Head of caudate nucleus (tissue), 42 donors: ENCODE data around the gene CMYA5.
"Not testable (repeated sequence)": the region's sequence is repeated elsewhere in the genome, so short reads cannot be mapped to it uniquely, and the experiment has no call there.

Experiments
- DNase-seq, 42 donors: peaks; one replicate each; pipeline versions ENCODE4 v3.0.0 to v3.0.0-alpha.2; 2020 to 2021; ENCODE audit warnings: mixed read lengths in 7 of 42
- intact Hi-C: fragments of 100-400 bp; cut with DNase I; formaldehyde crosslinking; loops from one replicate; pipeline ENCODE4 v1.15.0; 2022

CMYA5 gene

DNA sequence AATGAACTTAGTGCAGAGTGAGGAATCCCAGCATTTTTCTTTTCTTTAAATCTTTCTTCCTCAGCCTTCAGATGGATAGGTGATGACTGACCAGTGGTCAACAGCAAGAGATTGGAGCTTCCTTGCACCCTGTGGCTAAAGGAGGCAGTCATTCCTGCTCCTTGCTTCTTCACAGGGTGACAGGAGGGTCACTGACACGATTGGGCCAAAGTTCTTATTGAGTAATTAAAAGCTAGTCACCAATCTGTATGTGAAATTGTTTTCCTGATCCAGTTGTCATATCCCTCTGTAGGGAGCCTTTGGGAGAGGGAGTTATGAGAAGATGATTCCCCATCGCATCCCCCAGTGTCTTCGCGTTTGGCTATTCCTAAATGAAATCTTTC lies 85.2 kb downstream of the CMYA5 start:
- no peak for DNase-seq
- intact Hi-C loops, result no loop called here

DNA sequence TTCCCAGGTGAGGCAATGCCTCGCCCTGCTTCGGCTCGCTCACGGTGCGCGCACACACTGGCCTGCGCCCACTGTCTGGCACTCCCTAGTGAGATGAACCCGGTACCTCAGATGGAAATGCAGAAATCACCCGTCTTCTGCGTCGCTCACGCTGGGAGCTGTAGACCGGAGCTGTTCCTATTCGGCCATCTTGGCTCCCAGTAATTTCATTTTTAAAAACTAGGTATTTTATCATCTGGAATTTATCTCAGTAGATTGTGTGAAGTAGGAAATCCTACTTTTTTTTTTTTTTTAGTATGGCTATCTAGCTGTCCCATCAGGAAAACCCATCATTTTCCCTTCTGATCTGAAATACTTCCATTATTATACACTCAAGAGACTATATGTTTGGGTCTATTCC lies 95.1 kb downstream of the CMYA5 start:
- DNase-seq, intact Hi-C loops: not testable (repeated sequence)

DNA sequence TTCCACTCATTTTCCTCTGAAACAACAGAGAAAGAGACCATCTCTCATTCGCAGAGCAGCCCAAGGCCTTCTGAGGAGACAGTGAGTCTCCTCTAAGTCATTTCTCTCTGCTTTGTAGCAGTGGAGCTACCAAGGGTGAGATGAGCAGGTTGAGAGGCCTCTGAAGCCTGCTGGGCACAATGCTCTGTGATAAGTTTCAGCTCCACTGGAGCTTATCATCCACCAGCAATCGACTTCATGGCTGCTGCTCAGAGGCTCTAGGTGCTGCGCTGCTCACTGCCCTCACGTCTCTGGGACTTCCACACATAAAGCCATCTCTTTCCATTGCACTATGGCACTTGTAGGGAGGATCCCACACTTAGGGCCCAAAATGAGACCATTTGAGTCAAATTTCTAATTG lies 96.3 kb downstream of the CMYA5 start:
- no peak for DNase-seq
- intact Hi-C loops, result no loop called here

DNA sequence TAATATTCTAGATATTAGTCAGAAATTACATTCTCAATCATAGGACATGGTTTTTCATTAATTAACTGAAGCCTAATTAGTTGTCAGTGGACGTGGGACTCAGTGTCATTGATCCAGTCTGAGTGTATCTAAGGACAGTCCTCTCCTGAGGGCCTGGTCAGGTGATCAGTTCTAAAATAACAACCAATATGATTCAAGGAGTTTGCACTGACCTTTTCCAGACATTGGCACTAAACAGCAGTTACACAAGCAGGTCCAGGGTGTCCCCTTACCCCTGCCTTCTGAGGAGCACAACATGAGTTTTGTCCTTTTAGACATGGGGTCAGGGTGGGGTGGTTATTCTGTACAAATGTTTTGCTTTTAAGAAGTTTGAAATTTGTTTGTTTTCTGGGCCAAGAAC lies 97.8 kb downstream of the CMYA5 start:
- DNase-seq, result no peak
- intact Hi-C loops, result no loop called here

DNA sequence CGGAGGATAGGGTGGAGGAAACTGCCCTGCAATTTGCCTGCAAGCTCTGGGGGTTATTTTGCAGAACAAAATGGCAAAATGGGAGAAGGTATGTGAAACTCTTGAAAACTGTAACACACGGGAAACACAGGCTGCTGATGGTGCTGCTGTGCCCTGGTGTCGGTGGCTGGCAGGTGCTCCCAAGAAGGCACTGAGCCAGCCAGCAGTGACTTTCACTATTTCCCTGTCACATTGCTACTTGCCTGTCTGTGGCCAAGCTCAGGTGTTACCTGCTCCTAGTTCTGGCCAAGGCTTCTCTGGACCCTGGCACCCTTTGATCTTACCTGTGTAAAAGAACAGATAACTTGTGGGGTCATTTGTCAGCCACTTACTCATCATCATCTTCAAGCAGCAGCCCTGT lies 102.2 kb downstream of the CMYA5 start:
- no peak for DNase-seq
- intact Hi-C loops, result no loop called here

DNA sequence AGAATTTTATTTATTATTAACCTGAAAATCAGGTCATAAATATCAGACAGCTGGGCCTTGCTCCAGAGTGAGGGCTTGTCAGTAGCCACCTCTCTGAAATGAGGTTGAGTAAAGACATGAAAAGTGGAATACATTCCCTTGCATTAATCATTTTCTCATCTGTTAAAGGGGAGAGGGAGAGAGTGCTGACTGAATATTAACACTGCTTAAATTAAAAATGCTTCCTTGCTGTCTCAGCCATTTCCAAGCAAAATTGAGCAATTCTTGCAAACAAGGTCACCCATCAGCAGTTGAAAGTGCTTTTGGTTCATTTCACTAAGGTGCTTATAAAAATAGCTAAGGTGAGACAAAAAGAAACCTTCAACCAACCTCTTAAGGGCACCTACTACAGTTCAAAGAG lies 102.8 kb downstream of the CMYA5 start:
- DNase-seq, result no peak
- intact Hi-C loops, result no loop called here

DNA sequence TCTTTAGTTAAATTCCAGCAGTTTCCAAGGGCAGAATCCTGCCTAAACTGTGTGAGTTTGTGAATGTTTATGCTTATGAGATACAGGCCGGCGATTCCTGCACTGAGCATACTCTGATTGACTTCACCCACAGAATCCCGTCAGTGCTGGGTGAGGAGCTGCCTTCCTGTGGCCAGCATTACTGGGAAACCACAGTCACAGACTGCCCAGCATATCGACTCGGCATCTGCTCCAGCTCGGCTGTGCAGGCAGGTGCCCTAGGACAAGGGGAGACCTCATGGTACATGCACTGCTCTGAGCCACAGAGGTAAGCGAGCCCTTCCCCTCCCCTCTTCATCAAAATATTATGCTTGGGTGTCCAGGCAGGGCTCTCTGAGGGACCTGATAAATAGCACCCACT lies 103.7 kb downstream of the CMYA5 start:
- intact Hi-C loops, result no loop called here
- DNase-seq, result no peak

DNA sequence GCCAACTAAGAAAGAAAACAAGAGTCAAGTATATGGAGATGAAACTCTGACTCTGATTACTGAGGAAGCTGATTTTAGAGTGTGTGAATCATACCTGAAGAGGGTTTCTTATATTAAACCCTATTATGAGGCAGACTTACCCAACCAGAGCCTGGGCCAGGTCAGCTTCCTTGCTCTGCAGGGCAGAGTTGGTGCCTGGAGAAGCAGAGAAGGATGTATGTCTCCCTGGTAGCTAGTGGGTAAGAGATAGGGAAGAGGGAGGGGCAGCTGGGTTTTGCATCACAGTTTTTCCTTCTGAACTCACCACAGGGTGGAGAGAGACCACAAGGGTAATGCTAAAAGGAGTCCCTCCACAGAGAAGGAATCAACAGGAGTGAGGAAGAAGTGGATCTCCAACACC lies 104.1 kb downstream of the CMYA5 start:
- intact Hi-C loops, result no loop called here
- DNase-seq, result no peak

DNA sequence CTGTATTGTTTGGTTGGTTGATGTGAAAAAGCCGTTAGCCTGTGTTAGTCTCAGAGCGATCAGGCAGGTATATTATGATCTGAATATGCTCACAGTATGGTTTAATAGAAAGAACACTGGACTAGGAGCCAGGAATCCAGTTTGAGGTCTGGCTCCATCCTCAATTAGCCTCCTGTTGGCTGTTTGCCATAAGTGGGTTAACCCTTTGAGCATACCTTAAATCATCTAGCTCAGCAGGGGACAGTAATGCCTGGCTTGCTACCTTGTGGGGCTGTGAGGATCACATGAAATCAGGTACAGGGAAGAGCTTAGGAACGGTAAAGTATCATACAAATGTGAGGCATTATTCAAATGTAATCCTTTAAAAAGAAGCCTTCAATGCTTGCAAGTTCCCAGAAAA lies 104.7 kb downstream of the CMYA5 start:
- DNase-seq, result no peak
- intact Hi-C loops, result no loop called here

DNA sequence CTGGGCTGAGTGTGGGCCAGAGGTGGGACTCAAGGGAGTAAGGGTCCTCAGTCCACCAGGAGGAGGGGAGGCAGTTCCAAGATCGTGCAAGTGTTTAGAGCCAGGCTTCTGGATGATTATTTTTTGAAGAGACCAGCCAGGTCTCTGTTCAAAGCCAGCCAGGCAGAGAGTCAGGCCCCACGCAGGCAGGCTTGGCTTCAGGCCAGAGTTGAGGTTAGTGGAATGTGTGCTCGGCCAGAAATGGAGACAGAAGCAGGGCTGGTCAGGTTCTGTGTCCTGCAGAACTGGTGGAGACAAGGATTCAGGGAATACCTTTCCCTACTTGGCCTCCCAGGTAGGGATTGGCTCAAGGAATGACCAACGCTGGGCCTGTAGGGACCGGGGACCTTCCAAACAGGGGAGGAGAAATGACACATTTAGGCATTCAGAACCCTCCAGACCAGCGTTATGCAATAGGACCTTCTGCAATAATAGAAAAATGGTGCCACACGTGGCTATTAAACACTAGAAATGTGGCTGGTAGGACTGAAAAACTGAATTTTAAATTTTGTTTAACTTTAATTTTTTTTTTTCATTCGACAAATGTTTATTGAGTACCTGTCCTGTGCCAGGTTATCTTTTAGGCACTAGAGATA lies 106.2 kb downstream of the CMYA5 start:
- intact Hi-C loops, result no loop called here
- DNase-seq, result no peak

DNA sequence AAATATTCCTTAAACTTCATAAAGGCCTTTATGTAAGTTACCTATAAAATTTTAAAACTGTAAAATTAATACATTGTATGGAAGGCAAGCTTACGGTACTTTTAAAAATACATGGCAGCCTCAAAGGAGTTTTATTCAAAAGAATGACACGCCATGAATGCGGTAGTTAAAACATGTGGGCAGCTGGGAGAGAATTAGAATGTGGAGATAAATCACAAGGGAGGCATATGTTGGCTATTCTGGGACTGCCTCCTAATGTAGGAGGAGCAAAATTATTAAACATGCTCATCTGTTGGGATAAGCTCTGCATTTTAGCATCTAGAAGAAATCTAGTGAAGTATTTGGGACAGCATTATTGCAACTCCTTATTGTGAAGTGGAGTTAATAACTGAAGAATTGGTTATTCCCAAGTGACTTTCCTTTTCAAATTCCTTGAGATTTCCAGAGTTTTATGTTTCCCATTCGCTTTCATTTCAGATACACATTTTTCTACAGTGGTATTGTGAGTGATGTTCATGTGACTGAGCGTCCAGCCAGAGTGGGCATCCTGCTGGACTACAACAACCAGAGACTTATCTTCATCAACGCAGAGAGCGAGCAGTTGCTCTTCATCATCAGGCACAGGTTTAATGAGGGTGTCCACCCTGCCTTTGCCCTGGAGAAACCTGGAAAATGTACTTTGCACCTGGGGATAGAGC lies 109.4 kb downstream of the CMYA5 start:
- intact Hi-C loops, result no loop called here
- no peak for DNase-seq

DNA sequence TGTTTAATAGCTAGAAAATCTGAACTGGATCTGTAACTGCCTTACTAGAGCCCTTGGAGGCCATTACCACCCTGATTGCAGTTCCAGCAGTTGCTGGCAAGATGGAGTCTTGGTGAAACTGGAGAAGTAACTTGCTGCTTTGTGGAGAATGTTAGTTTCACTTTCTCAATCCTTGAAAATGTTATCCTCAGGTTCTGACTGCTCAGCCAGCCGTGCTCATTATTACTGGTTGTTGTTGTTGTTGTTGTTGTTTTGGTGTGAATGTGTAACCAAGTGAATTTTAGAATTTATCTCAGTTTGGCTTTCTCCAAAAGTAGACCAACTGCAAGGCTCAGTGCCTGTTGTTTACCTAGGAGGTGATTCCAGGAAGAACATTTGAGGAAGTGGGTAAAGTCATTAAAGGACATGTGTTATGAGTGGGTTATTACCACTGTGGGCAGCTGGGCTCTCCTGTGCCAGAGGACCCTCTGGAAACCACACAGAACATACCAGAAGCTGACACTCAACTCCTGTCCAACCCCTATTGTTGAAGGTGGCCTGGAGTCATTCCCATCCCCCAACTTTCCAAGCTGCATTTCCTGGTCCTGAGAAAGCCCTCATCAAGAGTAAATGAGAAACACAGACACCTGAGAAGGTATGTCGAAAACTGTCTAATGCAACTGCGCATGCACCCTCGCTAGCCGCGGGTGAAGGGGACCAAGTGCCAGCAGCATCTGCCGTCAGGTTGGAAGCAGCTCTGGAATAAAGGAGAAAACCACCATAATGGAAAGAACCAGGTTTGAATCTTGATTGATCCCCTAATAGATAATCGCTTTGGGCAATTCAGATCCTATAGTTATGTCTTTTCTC lies 111.6 kb downstream of the CMYA5 start:
- DNase-seq, result no peak
- intact Hi-C loops, result no loop called here

DNA sequence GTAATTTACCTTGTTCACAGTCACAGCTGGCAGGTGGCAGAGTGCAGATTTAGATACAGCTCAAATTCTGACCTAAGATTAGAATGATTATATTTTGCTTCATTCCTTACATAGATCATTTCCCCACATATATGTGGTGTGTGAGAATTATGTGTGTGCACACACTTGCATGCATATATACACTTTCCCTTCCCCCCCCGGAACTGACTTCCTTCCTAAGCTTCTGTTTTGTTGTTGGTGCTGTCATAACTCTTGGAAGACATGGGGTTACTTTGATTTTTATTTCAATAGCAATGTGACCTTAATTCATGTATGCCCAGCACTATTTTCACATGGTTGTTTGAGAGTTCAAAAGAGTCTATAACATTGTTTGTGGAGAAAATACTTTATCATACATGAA lies 112.8 kb downstream of the CMYA5 start:
- intact Hi-C loops, result no loop called here
- DNase-seq, result no peak

DNA sequence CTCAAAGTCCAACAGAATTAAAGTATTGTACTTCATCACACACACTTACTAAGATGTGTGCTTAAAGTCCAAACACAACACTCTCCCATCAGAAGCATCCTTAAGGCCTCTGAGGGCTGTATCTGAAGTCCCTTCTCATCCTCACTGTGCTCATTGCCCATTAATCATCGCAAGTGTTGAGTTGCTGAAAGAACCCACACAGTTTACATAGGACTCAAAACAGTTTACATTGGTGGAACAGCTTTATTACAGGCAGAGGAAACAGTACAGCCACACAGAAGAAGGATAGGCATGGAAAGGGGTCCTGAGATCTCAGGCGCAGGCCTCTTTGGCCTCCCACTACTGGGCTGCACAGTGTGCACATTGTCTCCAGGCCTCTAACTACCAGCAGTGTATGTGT lies 113.4 kb downstream of the CMYA5 start:
- intact Hi-C loops, result no loop called here
- no peak for DNase-seq

DNA sequence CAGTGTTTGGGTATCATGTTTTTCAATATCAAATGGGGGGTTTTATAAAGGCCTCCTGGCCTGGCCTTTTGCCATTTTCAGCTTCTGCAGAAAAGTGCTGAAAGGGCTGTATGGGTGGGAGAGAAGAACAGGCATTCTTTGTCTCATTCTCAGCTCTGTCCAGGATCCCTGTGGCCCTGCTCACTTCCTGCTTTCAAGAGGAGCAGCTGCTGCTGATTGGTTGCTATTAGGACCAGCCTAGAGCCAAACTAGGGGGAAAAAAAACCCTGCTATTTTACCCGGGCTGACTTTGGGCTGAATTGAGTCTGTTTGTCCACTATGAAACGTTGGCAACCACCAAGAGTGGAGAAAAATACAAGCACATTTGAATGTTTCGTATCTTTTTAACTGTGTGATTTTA lies 117.1 kb downstream of the CMYA5 start:
- peak in 41 of 42 donors; percentile 10 to 78 (median 52) for DNase-seq
- intact Hi-C loops, result no loop called here

DNA sequence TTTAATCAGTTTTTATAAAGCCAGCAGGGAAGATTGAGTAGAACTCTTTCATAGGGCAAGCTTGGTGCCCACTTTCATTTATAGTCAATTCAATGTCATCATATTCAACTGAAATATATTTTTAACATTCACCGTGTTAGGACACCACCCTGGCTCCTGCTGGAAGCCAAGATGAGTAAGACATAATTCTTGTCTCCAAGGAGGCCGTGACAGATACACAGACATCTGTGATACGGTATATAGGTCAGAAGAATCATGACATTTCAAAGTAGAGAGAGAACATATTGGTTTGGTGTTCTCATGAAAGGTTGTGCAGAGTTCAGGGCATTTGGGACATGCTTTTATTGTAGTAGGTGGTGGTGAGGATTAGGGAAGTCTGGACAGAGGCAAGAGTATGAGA lies 120.1 kb downstream of the CMYA5 start:
- no peak for DNase-seq
- intact Hi-C loops, result no loop called here

DNA sequence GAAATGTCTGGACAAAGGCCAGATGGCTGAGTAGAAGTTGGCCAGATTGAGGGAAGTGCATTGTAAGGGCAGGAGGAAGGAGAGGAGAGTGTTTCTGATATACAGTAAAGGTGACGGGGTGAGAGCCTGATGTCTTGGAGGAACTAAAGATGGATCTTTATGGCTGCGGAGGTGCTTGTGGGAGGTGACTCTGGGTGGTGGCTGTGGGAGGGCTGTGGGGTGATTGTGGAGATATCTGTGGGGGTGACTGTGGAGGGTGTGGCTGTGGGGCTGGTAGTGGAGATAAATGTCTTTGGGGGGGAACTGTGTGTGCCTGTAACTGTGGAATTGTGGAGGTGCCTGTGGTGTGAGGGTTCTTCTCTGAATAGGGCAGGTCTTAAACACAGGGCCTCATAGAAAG lies 121.4 kb downstream of the CMYA5 start:
- intact Hi-C loops, result no loop called here
- DNase-seq, result no peak

DNA sequence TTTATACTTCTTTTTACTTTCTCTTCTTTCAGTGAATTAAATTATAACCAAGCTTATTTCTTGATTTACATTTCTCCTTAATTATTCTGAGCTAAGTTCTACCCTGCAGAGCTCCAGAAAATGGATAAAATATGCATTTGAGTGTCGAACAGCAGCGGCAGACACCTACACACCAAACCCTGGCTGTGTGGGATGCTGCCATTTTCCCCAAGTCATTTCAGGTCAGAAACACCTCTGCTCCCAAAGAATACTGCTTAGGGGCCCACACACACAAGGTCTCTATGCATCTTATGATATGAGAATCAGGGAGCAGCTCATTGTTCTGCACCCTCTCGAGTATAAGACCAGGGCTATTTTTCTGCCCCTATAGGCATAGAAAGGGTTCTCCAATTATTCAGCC lies 122.3 kb downstream of the CMYA5 start:
- peak in 35 of 42 donors; percentile 18 to 85 (median 60) for DNase-seq
- intact Hi-C loops, result no loop called here

DNA sequence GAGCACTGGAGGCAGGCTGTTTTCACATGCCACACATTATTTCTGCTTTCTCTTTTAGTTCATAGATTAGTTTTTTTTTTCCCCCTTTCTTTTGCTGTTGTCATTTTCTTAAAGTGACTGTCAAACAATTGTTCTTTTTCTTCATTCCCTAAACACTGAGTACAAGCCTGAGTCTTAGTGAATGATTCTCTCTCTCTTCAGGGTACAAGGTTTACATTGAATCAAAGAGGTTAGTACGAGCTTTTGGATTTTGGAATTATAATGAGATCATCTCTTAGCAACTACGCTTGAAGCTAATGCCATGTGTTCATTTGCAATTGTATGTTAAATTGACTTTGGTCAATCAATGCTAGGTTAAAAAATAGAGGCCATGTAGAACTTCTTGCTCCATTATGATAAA lies 125.1 kb downstream of the CMYA5 start:
- intact Hi-C loops, result no loop called here
- no peak for DNase-seq

DNA sequence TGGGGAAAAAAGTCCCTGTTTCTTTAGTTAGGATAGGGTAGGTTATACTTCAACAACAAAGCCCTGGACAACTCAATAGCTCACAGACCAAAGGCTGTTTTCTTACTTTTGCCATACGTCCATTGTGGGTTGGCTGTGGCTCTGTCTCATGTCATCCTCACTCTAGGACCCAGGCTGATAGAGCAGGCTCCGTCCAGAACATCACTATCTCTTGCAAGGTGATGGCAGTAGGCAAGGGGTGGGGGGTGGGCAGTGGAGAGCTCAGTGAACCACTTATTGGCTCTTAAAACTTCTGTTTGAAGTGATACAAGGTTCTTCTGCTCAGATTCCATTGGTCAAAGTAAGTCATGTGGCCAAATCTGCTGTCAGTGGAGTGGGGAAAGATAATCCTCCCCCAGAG lies 126.4 kb downstream of the CMYA5 start:
- intact Hi-C loops, result no loop called here
- peak in 1 of 42 donors; percentile 0 for DNase-seq

DNA sequence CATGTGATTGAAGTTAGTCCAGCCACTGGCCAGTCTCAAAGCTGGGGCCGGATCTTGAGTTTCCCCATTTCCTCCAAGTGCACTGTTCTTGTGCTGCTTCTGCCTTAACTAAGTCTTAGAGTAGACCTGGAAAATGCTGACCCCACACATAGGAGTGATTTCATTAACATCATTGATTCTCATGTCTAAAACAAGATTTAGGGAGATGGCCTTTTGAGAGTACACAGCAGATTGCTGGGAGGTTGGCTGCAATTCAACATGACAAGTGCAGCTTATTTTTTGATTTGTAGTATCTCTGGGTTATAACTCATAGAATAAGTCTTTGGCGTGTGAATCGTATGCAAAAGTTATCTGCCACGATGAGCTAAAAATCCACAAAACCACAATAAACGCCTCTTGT lies 131.0 kb downstream of the CMYA5 start:
- intact Hi-C loops, result no loop called here
- no peak for DNase-seq
